HG02870 (cell line): ENCODE data around the gene ROGDI.

Experiments used
- ATAC-seq: cut with Tn5 transposase; IDR thresholded peaks from one replicate; pipeline ENCODE4 v1.9.1; 2021; ENCODE audit warnings: mild to moderate bottlenecking, moderate library complexity; ENCODE audit not compliant: unreplicated experiment

ROGDI gene

DNA sequence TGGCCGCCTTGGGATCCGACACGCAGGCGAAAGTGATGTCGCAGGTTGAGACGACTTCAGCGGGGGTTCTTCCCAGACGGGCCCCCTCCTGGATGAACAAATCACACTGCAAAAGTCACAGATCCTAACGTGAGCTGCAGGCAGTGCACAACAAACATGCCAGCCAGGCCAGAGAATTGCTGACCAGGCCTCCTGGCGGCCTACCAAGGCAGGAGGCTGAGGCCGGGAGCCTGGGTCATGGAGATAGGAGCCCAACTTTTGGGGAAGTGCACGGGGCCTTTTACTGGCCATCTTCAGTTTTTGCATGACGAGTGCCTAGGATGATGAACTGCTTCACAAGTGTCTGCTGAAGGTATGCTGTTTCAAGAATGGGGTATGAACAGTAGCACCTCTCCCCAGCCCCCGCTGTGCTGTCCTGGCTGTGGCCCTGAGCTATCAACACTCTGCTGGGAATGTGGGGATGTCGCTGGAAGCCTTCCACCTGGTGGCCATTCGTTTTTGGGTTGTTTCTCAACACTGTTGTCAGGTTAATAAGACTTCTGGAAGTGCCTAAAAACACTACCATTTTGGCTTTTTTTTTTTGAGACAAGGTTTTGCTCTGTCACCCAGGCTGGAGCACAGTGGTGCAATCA lies 12.2 kb upstream of the ROGDI start:
- no peak for ATAC-seq

GRCh38 chr16:4814046-4814445 lies 11.6 kb upstream of the ROGDI start:
- ATAC-seq: no peak

GRCh38 chr16:4813251-4814003 lies 11.0 kb upstream of the ROGDI start:
- ATAC-seq: no peak

DNA sequence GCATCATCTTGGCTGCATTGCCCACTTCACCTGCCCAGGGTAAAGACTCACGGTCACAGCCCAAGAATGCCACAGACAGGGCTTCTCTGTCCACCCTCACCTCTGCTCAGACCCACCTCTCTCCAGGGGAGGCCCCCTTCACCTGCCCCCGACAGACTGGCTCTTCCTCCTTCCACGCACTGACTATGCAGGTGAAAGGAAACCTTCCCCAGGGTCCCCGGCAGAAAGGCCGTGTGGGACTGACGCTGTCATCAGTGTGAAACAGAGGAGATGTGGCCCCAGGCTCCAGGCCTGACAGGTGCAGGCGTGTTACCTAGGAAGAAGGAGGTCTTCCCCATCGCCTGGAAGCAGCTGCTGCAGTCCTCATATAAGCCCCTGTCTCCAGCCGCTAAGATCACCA lies 9.3 kb upstream of the ROGDI start:
- no peak for ATAC-seq

- ATAC-seq: no peak
These were observed 8.8 kb upstream of the ROGDI start for GRCh38 chr16:4811242-4811641.

DNA sequence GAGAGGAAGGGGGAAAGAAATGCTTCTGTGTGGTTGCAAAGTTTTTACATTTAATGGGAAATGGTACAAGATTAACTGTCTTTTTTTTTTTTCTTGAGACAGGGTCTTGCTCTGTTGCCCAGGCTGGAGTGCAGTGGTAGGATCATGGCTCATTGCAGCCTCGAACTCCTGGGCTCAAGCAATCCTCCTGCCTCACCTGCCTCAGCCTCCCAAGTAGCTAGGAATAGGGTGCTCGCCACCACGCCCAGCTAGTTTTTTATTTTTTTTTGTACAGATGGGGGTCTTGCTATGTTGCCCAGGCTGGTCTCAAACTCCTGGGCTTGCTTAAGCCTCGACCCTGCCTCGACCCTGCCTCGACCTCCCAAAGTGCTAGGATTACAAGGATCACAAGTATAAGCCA lies 3.8 kb upstream of the ROGDI start:
- ATAC-seq: no peak

GRCh38 chr16:4805231-4805630 lies 2.8 kb upstream of the ROGDI start:
- no peak for ATAC-seq

DNA sequence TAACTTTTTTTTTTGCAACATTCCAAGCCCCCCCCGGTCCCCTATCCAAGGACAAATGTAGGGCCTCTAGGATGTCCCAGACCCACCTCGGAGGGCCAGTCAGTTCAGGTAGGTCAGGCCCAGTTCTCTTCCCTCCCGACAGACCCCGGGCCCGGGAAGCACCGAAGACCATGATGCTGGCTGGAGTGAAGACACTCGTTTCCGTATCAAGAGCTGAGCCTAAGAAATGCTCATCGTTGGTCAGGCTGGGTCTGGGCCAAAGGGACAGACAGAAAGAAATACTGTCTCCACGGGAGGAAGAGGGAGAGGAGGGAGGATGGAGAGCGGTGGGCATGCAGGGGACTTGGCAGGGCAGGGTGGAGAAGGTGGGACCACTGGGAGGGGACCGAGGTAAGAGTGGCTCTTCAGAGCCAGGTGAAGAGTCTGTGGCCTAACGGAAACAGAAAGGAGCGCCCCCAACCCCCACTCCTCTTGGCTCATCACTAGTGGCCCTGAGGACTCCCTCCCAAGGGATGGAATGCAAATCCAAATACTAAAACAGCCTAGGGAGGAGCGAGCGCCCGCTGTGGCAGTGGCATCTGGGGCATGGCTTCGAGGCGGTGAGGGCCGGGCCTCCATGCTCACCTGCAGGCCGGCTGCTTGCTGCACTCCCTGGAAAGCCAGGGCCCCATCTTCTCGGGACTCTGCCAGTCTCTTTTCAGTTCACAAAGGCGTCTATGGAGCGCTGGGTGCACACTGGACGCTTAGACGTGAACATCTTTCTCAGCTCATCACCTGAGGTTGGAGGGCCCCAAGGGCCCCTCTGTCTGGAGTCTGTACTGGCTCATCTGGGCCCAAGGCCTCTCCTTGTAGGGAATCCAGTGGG lies 1.7 kb upstream of the ROGDI start:
- no peak for ATAC-seq

- no peak for ATAC-seq
These were observed 990 bp upstream of the ROGDI start for GRCh38 chr16:4803401-4803844.

- ATAC-seq: peak; percentile 92
These were observed 340 bp upstream of the ROGDI start for GRCh38 chr16:4802659-4803287.

DNA sequence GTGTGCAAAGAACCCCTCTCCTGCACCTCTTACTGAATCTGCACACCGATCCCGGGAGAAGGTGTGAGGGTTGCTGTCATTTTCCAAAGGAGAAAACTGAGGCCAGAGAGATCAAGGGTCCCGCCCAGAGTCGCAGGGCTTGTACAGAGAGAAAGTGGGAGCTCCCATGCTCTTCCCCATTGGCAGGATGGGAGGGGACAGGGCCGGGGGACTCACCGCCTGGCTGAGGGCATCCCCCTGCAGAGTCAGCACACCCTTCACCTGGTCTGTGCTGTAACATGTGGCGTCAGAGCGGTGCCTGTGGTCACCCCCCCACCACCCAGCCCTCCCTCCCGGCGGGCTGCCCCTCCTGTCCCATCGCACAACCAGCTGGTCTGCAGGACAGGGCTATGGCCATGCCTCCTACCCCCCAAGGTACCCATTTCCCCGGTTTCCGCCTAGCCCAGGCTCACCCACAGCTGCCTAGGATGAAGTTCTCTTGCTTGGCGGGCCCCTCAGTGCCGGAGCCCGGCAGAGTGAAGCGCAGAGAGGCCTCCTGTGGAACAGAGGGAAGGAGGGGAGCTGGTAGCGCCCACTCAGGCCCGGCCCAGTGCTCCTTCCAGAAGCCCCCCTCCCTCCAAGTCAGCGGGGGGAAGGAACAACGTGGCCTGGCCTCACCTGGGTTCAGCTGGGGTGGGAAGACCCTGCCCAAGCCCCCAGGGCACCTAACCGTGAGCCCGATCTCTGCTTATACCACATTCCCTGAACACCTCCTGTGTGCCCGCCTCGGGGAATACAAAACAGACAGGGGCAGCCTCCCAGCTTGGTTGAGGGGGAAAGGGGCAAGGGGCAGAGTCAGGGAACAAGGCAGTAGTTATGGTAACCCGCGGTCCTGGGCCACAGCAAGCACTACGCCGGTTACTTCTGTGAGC lies 1.1 kb downstream of the ROGDI start:
- no peak for ATAC-seq

DNA sequence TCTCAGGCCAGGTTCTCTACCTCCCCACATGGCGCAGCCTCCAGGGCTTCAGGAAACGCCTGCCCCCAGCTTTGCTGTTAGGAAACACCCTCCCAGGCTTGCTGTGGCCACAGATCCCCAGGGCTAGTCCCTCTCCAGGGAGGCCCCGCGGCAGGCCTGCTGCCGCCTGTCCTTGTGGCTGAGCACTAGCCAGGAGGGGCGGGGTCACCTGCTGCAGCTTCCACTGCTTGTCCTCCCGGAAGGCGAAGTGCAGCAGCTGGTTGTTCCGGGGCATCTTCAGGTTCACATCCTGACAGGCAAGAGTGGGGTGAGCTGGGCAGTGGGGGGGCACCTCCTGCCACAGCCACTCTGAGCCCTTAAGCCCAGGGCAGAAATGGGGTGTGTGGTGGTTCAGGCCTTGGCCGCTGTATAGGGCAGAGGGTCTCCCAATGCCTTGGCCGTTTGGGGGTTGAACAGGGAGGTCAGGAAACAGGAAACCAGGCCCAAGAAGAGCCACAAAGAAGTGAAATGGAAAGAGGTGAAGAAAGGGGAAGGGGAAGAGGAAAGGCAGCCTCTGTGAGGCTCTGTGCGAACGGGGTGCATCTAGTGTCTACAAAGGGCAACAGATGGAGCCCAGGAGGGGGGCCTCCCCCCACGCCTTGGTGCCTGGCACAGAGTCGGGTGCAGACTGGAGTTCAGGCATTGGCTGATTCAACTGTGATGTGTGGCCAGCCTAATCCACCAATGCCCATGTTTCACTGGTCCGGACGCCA lies 2.0 kb downstream of the ROGDI start:
- ATAC-seq: no peak

DNA sequence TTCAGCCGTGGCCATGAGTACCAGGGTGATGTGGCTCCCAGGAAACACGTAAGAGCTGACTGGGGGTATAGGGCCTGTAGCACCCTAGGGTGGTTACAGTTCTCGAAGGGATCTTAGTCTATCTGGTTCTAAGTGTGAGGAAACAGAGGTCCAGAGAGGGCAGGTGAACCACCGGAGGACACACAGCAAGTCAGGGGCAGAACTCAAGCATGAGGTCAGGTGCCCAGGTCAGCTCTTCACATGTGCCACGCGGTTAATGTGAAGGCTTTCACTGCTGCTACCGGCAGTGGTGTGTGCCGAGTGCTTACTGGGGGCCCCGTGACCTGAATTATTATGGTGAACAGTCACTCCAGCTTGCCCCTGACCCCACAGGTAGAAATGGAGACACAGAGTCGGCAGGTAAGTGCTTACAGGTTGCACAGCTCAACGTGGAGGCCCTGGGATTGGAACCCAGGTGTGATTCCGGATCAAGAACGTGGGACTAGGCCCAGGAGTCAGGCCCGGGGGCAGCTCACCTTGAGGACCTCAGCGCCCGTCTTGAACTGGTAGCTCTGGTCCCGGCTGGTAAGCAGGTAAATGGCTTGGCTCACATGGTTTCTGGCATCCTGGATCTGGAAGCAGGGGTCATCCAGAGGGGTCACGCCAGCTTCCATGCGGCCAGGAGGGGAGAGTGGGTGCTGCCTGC lies 3.1 kb downstream of the ROGDI start:
- ATAC-seq: no peak

- no peak for ATAC-seq
These were observed 4.0 kb downstream of the ROGDI start for GRCh38 chr16:4798456-4798855.

DNA sequence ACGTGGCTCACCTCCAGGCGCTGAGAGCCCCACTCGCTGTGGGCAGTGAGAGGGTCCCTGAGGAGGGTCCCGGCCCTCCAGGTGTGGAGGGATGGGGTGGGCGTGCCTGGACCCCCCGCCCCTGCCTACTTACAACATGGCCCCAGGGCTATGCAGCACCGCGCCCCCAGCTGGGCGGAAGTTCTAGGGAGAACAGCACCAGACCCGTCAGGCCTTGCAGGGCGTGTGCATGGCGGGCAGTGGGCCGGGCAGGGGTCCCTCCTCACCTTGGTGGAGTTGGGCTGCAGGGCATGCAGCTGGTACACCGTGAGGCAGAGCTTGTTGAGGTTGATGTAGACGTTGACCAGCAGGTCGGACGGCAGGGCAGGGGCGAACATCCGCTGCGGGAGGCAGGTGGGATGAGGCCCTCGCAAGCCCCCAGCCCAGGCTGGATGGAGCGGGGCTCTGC lies 4.6 kb downstream of the ROGDI start:
- ATAC-seq: no peak

DNA sequence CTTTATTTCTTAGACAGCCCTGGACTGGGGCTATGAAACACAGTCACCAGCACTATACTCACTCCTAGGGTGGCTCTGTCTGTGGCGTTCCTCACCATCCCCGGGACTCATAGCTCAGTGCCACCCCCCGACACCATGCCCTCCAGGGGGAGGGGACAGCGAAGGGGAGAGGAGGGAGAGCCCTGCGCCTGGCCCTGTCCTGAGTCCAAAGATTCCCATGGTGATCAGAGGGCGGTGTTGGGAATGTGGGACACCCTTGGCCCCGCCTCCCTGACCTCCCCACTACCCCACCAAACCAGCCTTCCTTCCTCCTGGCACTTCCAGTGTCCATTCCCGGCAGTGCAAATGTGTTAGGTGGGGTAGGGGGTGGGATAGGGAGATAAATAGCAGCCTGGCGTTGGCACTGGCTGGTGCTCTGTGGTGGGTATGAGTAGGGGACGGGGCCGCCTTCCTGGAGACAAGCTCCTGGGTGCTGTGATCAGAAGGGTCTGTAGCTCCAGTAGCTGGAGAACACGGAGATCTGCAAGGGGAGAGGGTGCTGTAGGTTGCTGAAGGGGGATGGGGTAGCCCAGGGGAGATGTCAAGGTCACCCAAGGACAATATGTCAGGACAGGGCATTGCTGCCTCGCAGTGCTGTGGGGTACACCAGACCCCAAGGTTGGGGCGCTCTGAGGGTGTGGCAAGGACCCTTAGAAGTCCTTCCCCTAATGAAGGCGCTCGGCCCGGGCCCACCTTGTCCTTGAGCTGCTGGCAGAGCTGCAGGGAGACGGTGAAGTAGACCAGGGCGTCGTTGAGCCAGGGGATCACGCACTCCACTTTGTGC lies 5.2 kb downstream of the ROGDI start:
- ATAC-seq: no peak

- ATAC-seq: no peak
These were observed 6.4 kb downstream of the ROGDI start for GRCh38 chr16:4795828-4796572.
